ENCODE measurements around the gene CLSTN2.

CLSTN2 gene

DNA sequence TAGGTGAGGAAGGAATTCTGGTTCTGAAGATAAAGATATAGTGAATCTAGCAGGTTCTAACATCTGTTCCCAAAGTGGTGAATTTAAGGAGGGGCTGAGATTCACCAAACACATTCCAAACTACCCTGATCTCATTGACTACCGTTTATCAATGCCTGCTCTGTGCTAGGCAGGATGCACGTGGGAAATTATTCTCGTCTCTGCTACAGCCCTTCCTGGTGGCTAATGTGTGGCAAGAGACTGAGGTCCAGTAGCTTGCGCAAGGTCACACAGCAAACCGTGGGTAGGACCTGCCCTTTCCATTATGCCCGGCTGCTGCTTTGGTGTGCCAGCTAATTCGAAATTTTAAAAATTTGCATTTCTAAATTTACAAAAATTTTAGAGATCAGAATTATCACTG is 533.4 kb downstream of the CLSTN2 start:
- H3K4me3 Mint-ChIP-seq, result no peak overlapping the region
- H3K4me1 Mint-ChIP-seq (ENCODE audit: low read depth), result no peaks in the 10 kb centered on the region
- no peak overlapping the region for H3K27ac Mint-ChIP-seq
- H3K27me3 Mint-ChIP-seq (ENCODE audit: low read depth), result no peaks in the 10 kb centered on the region
- DNase-seq (ENCODE audit: low spot score), result no peak
- H3K9me3 Mint-ChIP-seq, result no peaks in the 10 kb centered on the region
- H3K36me3 Mint-ChIP-seq (ENCODE audit: low read depth), result no peaks in the 10 kb centered on the region

DNA sequence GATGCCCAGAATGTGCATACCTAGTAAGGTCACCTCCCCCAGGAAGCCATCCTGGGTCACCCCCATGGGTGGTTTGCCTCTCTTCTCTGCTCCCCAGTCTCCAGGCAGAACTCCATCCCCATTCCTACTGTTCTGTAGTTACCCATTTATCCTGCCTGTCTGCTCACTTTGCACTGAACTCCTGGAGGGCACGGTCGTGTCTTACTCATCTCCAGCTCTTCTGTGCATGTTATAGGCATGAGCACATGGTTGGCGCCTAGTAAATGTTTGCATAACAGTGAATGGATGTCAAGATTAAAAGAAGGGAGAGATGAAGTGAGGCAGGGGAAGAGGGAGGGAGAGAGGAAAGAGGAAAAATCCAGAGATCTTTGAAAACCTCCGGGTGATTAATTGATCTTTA is 534.5 kb downstream of the CLSTN2 start:
- no peaks in the 10 kb centered on the region for H3K27me3 Mint-ChIP-seq (ENCODE audit: low read depth)
- H3K4me3 Mint-ChIP-seq, result no peak overlapping the region
- no peaks in the 10 kb centered on the region for H3K4me1 Mint-ChIP-seq (ENCODE audit: low read depth)
- H3K36me3 Mint-ChIP-seq (ENCODE audit: low read depth), result no peaks in the 10 kb centered on the region
- H3K9me3 Mint-ChIP-seq, result no peaks in the 10 kb centered on the region
- DNase-seq (ENCODE audit: low spot score), result no peak
- H3K27ac Mint-ChIP-seq, result no peak overlapping the region

DNA sequence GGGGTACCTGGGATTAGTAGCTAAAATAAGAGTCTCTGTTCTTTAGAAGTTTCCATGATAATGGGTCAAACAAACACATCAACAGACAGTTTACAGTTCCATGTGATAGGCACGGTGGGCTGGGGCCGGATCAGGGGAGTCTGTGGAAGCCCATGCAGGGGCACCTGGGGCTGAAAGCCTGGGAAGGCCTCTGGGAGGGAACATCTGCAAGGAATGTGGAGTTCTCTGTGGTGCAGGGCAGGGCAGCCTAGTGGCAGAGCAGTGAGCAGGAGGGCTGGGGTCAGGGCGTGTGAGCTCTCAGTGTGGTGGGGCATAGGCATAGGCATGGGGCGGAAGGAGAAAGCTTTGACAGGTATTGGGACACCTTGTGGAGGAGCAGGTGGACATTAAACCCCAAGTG is 535.2 kb downstream of the CLSTN2 start:
- Mint-ChIP-seq H3K27ac (no peak overlapping the region), H3K36me3 (ENCODE audit: low read depth) (no peaks in the 10 kb centered on the region), H3K27me3 (ENCODE audit: low read depth) (no peaks in the 10 kb centered on the region), H3K4me1 (ENCODE audit: low read depth) (no peaks in the 10 kb centered on the region), H3K9me3 (no peaks in the 10 kb centered on the region), H3K4me3 (no peak overlapping the region)
- DNase-seq (ENCODE audit: low spot score), result no peak

DNA sequence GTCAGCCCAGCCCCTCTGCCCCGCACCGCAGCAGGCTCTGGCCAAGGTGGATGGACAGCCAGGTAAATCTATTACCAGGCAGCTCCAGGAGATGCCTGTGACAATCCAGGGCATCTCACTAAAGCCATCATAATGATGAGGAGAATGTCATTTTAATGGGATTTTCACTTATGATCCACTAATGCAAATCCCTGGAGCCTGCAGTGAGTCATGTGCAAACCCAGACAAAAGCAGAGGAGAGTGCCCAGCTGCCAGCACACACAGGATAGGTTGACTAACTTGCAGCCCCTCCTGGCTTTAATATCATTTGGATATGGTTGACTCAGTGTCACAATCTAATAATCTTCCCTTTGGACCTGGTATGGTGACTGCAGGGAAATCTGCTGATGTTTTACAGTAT is 536.0 kb downstream of the CLSTN2 start:
- Mint-ChIP-seq H3K27me3 (ENCODE audit: low read depth) (no peaks in the 10 kb centered on the region), H3K4me1 (ENCODE audit: low read depth) (no peaks in the 10 kb centered on the region), H3K27ac (no peak overlapping the region), H3K4me3 (no peak overlapping the region), H3K9me3 (no peaks in the 10 kb centered on the region), H3K36me3 (ENCODE audit: low read depth) (no peaks in the 10 kb centered on the region)
- no peak for DNase-seq (ENCODE audit: low spot score)

DNA sequence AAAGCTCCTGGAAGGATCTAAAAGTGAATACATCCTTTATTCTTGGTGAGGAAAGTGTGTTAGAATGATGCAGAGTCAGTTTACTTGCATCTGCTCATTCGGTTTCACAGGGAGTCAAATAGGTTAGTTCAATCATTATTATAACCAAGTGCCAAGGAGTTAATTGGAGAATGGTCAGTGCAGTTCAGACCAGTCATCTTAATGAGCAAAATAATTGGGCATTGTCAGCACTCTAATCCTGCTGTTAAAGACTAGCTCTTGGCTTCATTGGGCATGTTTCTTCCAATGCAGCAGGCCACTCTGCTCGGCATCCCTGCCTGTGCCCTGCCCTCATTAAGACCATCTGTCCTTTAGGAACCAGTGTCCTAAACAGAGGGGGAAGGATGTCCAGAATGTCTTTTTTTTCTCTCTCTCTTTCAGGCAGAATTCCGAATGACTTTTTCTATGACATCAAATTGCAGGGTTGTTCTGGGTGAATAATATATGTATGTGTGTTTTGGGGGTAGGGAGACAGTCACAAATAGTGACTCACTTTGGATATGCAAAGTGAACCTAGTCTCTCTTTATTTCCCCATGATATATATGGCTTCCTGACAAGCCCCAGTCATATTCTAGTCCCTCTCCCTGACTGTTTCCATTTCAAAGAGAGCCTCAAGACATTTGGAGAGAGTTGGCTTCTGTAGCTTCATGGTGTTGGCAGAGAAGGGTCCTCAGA is 537.5 kb downstream of the CLSTN2 start:
- no peak for DNase-seq (ENCODE audit: low spot score)

DNA sequence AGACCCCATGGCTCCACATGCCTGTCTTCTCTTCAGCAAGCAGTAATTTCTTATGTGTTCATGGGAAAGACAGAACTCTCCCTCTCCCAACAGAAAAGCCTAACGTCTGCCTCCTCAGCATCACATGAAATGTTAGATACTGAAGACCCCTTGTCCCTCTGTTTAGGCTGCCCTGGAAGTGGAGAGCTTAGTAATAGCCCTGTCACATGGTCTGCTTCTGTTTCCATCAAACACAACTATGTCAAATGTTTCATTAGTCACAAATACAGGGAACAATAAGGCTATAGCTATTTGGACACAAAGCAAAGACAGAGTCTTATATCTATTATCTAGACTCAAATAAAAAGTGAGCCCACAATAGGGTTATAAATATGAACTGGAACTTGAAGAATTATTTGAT is 552.6 kb downstream of the CLSTN2 start:
- H3K27ac Mint-ChIP-seq, result no peak overlapping the region
- H3K4me3 Mint-ChIP-seq, result no peak overlapping the region
- no peaks in the 10 kb centered on the region for H3K36me3 Mint-ChIP-seq (ENCODE audit: low read depth)
- H3K9me3 Mint-ChIP-seq, result no peaks in the 10 kb centered on the region
- no peaks in the 10 kb centered on the region for H3K4me1 Mint-ChIP-seq (ENCODE audit: low read depth)
- H3K27me3 Mint-ChIP-seq (ENCODE audit: low read depth), result no peaks in the 10 kb centered on the region
- DNase-seq (ENCODE audit: low spot score), result no peak

More for the DNA sequence above, 537.5 kb downstream of the CLSTN2 start:
- no peak overlapping the region for H3K4me3 Mint-ChIP-seq
- no peak overlapping the region for H3K27ac Mint-ChIP-seq
- H3K36me3 Mint-ChIP-seq (ENCODE audit: low read depth), result no peaks in the 10 kb centered on the region
- H3K27me3 Mint-ChIP-seq (ENCODE audit: low read depth), result no peaks in the 10 kb centered on the region
- H3K4me1 Mint-ChIP-seq (ENCODE audit: low read depth), result no peaks in the 10 kb centered on the region
- no peaks in the 10 kb centered on the region for H3K9me3 Mint-ChIP-seq

DNA sequence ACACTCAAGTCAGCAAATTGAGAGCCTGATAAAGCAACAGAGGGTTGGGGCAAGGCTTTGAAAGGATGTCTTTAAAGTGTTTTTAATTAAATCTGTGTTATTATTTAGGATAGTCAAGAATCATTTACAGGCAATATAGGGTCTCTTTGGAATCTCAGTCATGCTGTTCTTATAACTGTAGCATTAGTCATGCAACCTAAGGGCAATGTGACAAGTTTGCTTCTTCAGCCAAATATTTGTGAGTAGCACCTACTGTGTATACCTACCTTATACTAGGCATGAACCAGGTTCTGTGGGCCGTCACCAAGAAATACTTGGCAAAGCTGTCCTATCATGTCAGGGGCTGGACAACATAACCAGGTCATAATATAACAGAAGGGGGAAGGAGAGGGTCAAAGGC is 558.3 kb downstream of the CLSTN2 start:
- Mint-ChIP-seq H3K27me3 (ENCODE audit: low read depth) (no peaks in the 10 kb centered on the region), H3K9me3 (no peaks in the 10 kb centered on the region), H3K27ac (no peak overlapping the region), H3K4me1 (ENCODE audit: low read depth) (no peaks in the 10 kb centered on the region), H3K36me3 (ENCODE audit: low read depth) (no peaks in the 10 kb centered on the region), H3K4me3 (no peak overlapping the region)
- no peak for DNase-seq (ENCODE audit: low spot score)

DNA sequence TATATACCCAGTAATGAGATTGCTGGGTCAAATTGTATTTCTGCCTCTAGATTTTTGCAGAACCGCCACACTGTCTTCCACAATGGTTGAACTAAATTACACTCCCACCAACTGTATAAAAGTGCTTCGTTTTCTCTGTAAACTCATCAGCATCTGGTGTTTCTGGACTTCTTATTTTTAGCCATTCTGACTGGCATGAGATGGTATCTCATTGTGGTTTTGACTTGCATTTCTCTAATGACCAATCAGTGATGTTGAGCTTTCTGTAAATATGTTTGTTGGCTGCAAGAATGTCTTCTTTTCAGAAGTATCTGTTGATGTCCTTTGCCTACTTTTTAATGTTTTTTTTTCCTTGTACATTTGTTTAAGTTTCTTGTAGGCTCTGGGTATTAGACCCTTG is 560.0 kb downstream of the CLSTN2 start:
- Mint-ChIP-seq H3K4me3 (no peak overlapping the region), H3K36me3 (ENCODE audit: low read depth) (no peaks in the 10 kb centered on the region), H3K4me1 (ENCODE audit: low read depth) (no peaks in the 10 kb centered on the region), H3K27ac (no peak overlapping the region), H3K9me3 (no peaks in the 10 kb centered on the region), H3K27me3 (ENCODE audit: low read depth) (no peaks in the 10 kb centered on the region)
- DNase-seq (ENCODE audit: low spot score), result no peak

DNA sequence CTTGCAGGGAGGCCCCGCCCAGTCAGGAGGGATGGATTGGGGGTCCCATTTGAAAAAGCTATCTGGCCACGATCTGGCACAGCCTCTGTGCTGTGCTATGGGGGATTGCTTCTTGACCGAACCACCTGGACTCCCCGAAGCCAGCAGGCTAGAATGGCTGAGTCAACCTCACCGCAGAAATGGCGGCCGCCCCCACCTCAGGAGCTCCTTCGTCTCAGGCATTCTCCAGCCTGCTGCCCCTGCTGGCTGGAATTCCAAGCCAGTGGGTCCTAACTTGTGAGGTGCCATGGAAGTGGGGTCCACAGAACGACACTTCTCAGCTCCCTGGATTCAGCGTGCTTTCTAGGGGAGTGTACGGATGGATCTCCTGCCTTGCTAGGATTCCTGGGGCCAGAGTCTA is 562.3 kb downstream of the CLSTN2 start:
- H3K27me3 Mint-ChIP-seq (ENCODE audit: low read depth), result no peaks in the 10 kb centered on the region
- no peak overlapping the region for H3K27ac Mint-ChIP-seq
- H3K36me3 Mint-ChIP-seq (ENCODE audit: low read depth), result no peaks in the 10 kb centered on the region
- H3K4me1 Mint-ChIP-seq (ENCODE audit: low read depth), result no peaks in the 10 kb centered on the region
- no peak overlapping the region for H3K4me3 Mint-ChIP-seq
- H3K9me3 Mint-ChIP-seq, result no peaks in the 10 kb centered on the region
- DNase-seq (ENCODE audit: low spot score), result no peak

DNA sequence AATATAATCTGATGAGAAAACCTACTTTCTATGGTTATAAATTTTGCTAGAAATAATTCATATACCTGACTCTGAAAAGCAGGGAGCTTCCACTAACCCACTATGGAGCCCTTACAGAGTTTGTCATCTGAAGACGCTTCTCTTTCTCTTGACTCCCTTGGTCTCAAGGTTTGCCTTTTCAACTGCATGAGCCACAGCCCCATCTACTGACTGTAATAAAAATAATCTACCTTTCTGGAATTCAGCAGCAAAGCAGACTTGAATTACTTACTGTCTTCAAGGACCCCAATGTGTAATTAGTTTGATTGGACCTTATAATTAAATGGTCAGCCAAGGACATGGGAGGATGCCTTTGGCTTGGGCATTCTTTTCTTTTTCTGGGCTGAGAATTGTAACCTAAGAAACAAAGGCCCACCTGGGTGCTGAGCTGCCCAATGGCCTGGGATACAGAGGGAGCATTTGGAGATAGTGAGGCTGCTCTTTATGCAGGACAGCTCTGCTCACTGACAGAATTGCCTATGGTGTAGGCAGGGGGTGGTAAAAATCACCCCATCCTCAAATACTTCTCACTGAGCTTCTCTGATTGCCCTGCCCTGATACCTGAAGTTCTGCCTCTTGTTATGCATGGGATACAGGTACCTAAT is 564.3 kb downstream of the CLSTN2 start:
- Mint-ChIP-seq H3K27me3 (ENCODE audit: low read depth) (no peaks in the 10 kb centered on the region), H3K9me3 (no peaks in the 10 kb centered on the region), H3K27ac (no peak overlapping the region), H3K4me1 (ENCODE audit: low read depth) (no peaks in the 10 kb centered on the region), H3K4me3 (no peak overlapping the region), H3K36me3 (ENCODE audit: low read depth) (no peaks in the 10 kb centered on the region)
- DNase-seq (ENCODE audit: low spot score), result no peak

DNA sequence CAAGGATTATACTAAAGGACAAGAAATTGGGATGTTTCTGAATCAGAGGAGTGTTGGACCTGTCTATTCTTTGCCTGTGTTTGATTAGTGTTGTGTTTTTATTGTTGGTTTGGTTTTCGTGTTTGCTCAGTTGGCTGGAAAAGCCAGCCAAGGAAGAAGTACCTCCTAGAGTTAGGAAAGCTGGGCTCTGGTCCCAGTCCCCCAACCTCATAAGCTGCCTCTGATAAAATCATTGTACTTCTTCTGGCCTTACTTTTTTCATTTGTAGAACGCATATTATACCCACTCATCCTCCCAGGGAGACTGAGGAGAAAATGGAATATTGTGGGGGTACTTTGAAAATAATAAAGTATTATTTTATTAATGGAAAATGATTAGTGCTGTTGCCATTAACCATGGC is 565.5 kb downstream of the CLSTN2 start:
- Mint-ChIP-seq H3K36me3 (ENCODE audit: low read depth) (no peaks in the 10 kb centered on the region), H3K4me1 (ENCODE audit: low read depth) (no peaks in the 10 kb centered on the region), H3K27me3 (ENCODE audit: low read depth) (no peaks in the 10 kb centered on the region), H3K9me3 (no peaks in the 10 kb centered on the region), H3K27ac (no peak overlapping the region), H3K4me3 (no peak overlapping the region)
- DNase-seq (ENCODE audit: low spot score), result no peak

DNA sequence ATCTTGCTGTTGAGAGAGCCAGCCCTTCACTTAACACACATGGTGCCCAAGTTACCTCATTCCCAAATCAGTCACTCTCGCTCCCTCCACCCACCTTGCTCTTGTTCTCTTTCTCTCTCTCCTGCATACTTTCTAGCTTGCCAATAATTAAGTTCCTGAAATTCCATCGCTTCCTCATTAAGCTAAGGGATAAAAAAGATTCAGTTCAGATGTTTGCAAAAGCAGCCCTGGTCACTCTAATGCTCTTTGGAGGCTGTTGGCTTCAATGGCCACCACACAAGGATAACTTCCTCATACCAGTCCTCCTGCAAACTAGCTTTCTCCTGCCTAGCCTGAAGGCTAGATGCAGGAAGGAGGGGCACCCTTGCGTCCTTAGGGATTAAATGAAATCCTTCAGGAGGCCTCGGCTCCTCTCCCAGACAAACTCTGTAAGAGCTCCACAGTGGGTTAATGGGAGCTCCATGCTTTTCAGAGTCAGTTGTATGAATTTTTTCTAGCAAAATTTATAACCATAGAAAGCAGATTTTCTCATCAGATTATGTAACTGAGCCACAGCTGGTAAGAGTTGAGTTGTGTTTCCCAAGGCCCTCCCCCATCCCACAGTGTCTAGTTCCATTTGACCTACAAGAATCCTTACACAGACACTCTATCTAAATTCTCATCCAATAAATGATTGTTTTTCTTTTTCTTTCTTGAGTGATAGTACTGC is 566.2 kb downstream of the CLSTN2 start:
- no peaks in the 10 kb centered on the region for H3K9me3 Mint-ChIP-seq
- no peak overlapping the region for H3K27ac Mint-ChIP-seq
- peaks cover under 1% of the 10 kb centered on the region for H3K27me3 Mint-ChIP-seq (ENCODE audit: low read depth)
- no peak overlapping the region for H3K4me3 Mint-ChIP-seq
- DNase-seq (ENCODE audit: low spot score), result no peak
- no peaks in the 10 kb centered on the region for H3K4me1 Mint-ChIP-seq (ENCODE audit: low read depth)
- no peaks in the 10 kb centered on the region for H3K36me3 Mint-ChIP-seq (ENCODE audit: low read depth)

DNA sequence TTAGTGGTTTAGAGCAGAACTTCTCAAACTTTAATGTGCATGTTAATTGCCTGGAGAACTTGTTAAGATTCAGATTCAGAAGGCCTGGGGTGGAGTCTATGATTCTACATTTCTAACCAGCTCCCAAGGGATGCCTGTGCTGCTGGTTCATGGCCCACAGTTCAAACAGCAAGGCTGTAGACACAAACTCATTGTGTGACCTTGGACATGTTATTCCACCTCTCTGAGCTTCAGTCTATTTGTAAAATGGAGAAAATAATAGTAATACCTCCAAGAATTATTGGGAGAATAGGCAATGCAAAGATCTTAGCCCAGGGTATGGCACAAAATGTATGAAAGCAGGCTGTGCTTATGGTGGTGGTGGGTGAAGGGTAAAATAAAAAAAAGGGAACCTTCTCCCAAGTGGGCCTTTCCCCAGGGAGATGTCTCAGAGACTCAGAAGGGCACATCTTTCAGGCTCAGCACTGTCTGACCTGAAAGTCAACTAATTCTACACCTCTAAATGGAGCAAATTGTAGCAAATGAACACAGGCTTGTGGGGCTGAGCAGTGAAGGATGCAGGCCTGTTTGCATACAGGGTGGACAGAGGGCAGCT is 566.9 kb downstream of the CLSTN2 start:
- no peaks in the 10 kb centered on the region for H3K36me3 Mint-ChIP-seq (ENCODE audit: low read depth)
- peaks cover 2% of the 10 kb centered on the region for H3K27me3 Mint-ChIP-seq (ENCODE audit: low read depth)
- H3K9me3 Mint-ChIP-seq, result no peaks in the 10 kb centered on the region
- DNase-seq (ENCODE audit: low spot score), result no peak
- no peaks in the 10 kb centered on the region for H3K4me1 Mint-ChIP-seq (ENCODE audit: low read depth)
- no peak overlapping the region for H3K4me3 Mint-ChIP-seq
- no peak overlapping the region for H3K27ac Mint-ChIP-seq

DNA sequence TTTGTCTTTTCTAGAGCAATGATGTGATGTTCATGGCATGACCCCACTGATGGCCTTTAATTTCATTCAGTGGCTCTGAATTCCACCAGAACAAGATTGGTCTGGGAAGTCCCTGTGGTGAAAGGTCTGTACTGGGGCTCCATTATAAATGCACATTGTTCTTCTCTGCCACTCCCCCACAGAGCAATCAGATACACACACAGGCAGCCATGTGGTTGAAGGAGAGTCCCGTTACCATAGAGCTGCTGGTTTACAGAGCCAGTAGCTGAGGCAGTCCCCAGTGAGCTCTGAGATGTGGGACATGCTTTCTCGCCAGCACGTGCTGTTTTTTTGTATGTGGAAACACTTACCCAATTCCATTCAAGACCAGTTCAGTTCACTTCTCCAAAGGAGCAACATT is 570.2 kb downstream of the CLSTN2 start:
- no peak overlapping the region for H3K27ac Mint-ChIP-seq
- H3K4me1 Mint-ChIP-seq (ENCODE audit: low read depth), result no peaks in the 10 kb centered on the region
- H3K36me3 Mint-ChIP-seq (ENCODE audit: low read depth), result no peaks in the 10 kb centered on the region
- H3K4me3 Mint-ChIP-seq, result no peak overlapping the region
- peaks cover 2% of the 10 kb centered on the region for H3K27me3 Mint-ChIP-seq (ENCODE audit: low read depth)
- H3K9me3 Mint-ChIP-seq, result no peaks in the 10 kb centered on the region
- no peak for DNase-seq (ENCODE audit: low spot score)
